Neural cell (in vitro differentiated cells): ENCODE data around the gene PPAT. TPM values are rescaled to one million over a fixed set of nuclear protein-coding genes. Genes with fewer than 3 reads are reported as not detected.

Source experiments
- H2AFZ ChIP-seq: fragments of 200-600, 300-800 bp; sonication (generic), shearing (Covaris generic); 2 replicates; pipeline ENCODE4 v1.6.0; 2014; ENCODE audit warnings: low read depth, mild to moderate bottlenecking, antibody characterized with exemption, low read length, moderate library complexity
- H3F3A ChIP-seq: fragments of 200-600 bp; shearing (Covaris generic); 2 replicates; pipeline ENCODE4 v1.6.1; 2016; ENCODE audit warnings: mild to moderate bottlenecking, moderate library complexity, mixed read lengths, antibody characterized with exemption, low read length; ENCODE audit not compliant: insufficient read depth, poor library complexity, severe bottlenecking
- H3K27ac ChIP-seq: fragments of 200-600, 300-800 bp; sonication (generic), shearing (Covaris generic); 2 replicates; pipeline ENCODE4 v1.5.1; 2014; ENCODE audit warnings: mild to moderate bottlenecking, low read length, moderate library complexity
- H3K27me3 ChIP-seq: fragments of 300-800, 200-600 bp; sonication (generic), shearing (Covaris generic); 2 replicates; pipeline ENCODE4 v1.6.0; 2014; ENCODE audit warnings: mild to moderate bottlenecking, low read depth, low read length, moderate library complexity; ENCODE audit not compliant: insufficient read depth
- H3K36me3 ChIP-seq: fragments of 300-800, 200-600 bp; sonication (generic), shearing (Covaris generic); 2 replicates; pipeline ENCODE4 v1.5.1; 2014; ENCODE audit warnings: mild to moderate bottlenecking, antibody characterized with exemption, low read length, moderate library complexity; ENCODE audit not compliant: insufficient read depth
- H3K4me2 ChIP-seq: fragments of 300-800, 200-600 bp; sonication (generic), shearing (Covaris generic); 2 replicates; pipeline ENCODE4 v1.6.0; 2014; ENCODE audit warnings: mild to moderate bottlenecking, low read length
- H3K4me3 ChIP-seq: fragments of 300-800, 200-600 bp; sonication (generic), shearing (Covaris generic); 2 replicates; pipeline ENCODE4 v1.5.1; 2014; ENCODE audit warnings: mild to moderate bottlenecking, low read length, moderate library complexity
- H3K79me2 ChIP-seq: fragments of 200-600 bp; shearing (Covaris generic); replicated peaks from 2 replicates; pipeline ENCODE4 v1.6.0; 2014; ENCODE audit warnings: mild to moderate bottlenecking, low read length, moderate library complexity; ENCODE audit not compliant: insufficient read depth
- H3K9ac ChIP-seq: fragments of 300-800, 200-600 bp; sonication (generic), shearing (Covaris generic); 2 replicates; pipeline ENCODE4 v1.6.1; 2016; ENCODE audit warnings: mild to moderate bottlenecking, low read length, mixed read lengths
- H3K9me2 ChIP-seq: fragments of 200-600 bp; shearing (Covaris generic); 2 replicates; pipeline ENCODE4 v1.6.1; 2016; ENCODE audit warnings: mild to moderate bottlenecking, low read length, mixed read lengths; ENCODE audit not compliant: insufficient read depth
- H3K9me3 ChIP-seq: fragments of 200-600, 300-800 bp; sonication (generic), shearing (Covaris generic); 2 replicates; pipeline ENCODE4 v1.6.1; 2016; ENCODE audit warnings: mild to moderate bottlenecking, mixed run types, low read length, moderate library complexity, mixed read lengths
- H4K20me1 ChIP-seq: fragments of 200-600 bp; shearing (Covaris generic); 2 replicates; pipeline ENCODE4 v1.6.1; 2016; ENCODE audit warnings: mild to moderate bottlenecking, mixed run types; ENCODE audit not compliant: insufficient read depth
- EP300 ChIP-seq: fragments of 450-650 bp; conservative IDR thresholded peaks from 2 replicates; pipeline ENCODE4 v1.6.1; 2014; ENCODE audit warnings: antibody characterized with exemption, mild to moderate bottlenecking, moderate library complexity; ENCODE audit not compliant: poor library complexity, severe bottlenecking
- EZH2 ChIP-seq: fragments of 200-600, 300-800 bp; shearing (Covaris generic), sonication (generic); IDR thresholded peaks from 2 replicates; pipeline ENCODE4 v1.6.1; 2014; ENCODE audit warnings: antibody characterized with exemption, low read length, borderline replicate concordance, mild to moderate bottlenecking; ENCODE audit not compliant: insufficient read depth, poor library complexity, severe bottlenecking
- MXI1 ChIP-seq: fragments of 450-650 bp; conservative IDR thresholded peaks from 2 replicates; pipeline ENCODE4 v1.6.1; 2014; ENCODE audit warnings: antibody characterized with exemption, mild to moderate bottlenecking; ENCODE audit not compliant: poor library complexity, severe bottlenecking
- POLR2AphosphoS5 ChIP-seq: IDR thresholded peaks from 2 replicates; pipeline ENCODE4 v1.6.1; 2012
- RAD21 ChIP-seq: fragments of 450-650 bp; conservative IDR thresholded peaks from 2 replicates; pipeline ENCODE4 v1.6.1; 2014; ENCODE audit warnings: antibody characterized with exemption, mild to moderate bottlenecking, moderate library complexity
- SMC3 ChIP-seq: fragments of 450-650 bp; conservative IDR thresholded peaks from 2 replicates; pipeline ENCODE4 v1.6.1; 2014; ENCODE audit warnings: antibody characterized with exemption, mild to moderate bottlenecking, moderate library complexity; ENCODE audit not compliant: poor library complexity
- TAF1 ChIP-seq: IDR thresholded peaks from 2 replicates; pipeline ENCODE4 v1.6.1; 2012; ENCODE audit warnings: low read depth
- polyA plus RNA-seq: library from polyadenylated mRNA; depleted of rRNA; stranded (reverse); fragments of >200 nt; gene quantifications from 2 replicates; pipeline ENCODE4 v1.2.3, GENCODE V29; 2014
- TF ChIP-seq, protein P1 (sequence below): IDR thresholded peaks from 2 replicates; pipeline ENCODE4 v1.6.1; 2012; ENCODE audit warnings: borderline replicate concordance
- TF ChIP-seq, protein P2 (sequence below): fragments of 450-650 bp; IDR thresholded peaks from 2 replicates; pipeline ENCODE4 v1.5.1; 2014; ENCODE audit warnings: antibody characterized with exemption, mild to moderate bottlenecking, moderate library complexity; ENCODE audit not compliant: poor library complexity, severe bottlenecking

Gene PPAT
- polyA plus RNA-seq, 1 donor from 2014 or later: 22.5 TPM

DNA sequence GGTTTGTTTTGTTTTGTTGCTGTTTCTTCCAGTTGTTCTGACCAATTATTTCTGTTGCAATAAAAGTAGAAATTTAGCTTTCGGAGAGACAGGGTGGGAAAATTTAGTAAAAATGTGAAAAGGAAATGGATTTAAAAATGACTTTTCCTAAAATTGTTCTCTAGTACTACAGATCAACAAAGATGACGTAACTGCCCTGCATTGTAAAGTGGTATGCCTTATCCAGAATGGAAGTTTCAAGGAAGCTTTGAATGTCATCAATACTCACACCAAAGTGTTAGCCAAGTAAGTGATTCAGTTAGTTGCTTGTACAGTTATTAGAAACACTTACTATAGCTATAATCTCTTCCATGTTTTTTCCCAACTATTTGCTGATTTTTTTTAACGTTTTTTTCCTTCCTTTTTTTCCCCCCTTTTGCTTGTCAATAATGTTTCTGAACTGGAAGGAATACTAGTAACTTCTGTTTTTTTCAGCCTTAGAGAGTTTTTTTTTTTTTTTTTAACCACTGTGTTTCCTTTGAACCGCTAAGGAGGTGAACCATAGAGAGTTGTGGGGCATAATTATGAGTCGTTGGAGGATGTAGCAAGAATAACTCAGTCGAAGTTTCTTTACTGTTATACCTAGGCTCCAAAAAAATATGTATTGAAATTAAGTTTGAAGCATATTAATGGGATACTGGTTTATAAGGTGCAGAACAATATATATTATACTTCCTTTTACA lies 34.2 kb upstream of the PPAT start:
- Histone ChIP-seq H4K20me1 (no peaks in the 10 kb centered on the region), H3K9ac (peak overlapping the region; percentile 85), H3K4me3 (peak overlapping the region; percentile 88), H3K27me3 (no peaks in the 10 kb centered on the region), H3F3A (no peaks in the 10 kb centered on the region), H3K79me2 (peaks cover 48% of the 10 kb centered on the region), H3K9me2 (no peaks in the 10 kb centered on the region), H2AFZ (no peak overlapping the region), H3K4me2 (peak overlapping the region; percentile 79), H3K9me3 (no peaks in the 10 kb centered on the region), H3K36me3 (peaks cover 14% of the 10 kb centered on the region), H3K27ac (no peak overlapping the region)
- no peak for TF ChIP-seq SMC3
- no peak for TF ChIP-seq EP300
- no peak for TF ChIP-seq RAD21
- no peak for TF ChIP-seq EZH2
- TF ChIP-seq TAF1: no peak
- TF ChIP-seq, protein P1, sequence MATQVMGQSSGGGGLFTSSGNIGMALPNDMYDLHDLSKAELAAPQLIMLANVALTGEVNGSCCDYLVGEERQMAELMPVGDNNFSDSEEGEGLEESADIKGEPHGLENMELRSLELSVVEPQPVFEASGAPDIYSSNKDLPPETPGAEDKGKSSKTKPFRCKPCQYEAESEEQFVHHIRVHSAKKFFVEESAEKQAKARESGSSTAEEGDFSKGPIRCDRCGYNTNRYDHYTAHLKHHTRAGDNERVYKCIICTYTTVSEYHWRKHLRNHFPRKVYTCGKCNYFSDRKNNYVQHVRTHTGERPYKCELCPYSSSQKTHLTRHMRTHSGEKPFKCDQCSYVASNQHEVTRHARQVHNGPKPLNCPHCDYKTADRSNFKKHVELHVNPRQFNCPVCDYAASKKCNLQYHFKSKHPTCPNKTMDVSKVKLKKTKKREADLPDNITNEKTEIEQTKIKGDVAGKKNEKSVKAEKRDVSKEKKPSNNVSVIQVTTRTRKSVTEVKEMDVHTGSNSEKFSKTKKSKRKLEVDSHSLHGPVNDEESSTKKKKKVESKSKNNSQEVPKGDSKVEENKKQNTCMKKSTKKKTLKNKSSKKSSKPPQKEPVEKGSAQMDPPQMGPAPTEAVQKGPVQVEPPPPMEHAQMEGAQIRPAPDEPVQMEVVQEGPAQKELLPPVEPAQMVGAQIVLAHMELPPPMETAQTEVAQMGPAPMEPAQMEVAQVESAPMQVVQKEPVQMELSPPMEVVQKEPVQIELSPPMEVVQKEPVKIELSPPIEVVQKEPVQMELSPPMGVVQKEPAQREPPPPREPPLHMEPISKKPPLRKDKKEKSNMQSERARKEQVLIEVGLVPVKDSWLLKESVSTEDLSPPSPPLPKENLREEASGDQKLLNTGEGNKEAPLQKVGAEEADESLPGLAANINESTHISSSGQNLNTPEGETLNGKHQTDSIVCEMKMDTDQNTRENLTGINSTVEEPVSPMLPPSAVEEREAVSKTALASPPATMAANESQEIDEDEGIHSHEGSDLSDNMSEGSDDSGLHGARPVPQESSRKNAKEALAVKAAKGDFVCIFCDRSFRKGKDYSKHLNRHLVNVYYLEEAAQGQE: no peak
- no peak for TF ChIP-seq POLR2AphosphoS5
- TF ChIP-seq, protein P2, sequence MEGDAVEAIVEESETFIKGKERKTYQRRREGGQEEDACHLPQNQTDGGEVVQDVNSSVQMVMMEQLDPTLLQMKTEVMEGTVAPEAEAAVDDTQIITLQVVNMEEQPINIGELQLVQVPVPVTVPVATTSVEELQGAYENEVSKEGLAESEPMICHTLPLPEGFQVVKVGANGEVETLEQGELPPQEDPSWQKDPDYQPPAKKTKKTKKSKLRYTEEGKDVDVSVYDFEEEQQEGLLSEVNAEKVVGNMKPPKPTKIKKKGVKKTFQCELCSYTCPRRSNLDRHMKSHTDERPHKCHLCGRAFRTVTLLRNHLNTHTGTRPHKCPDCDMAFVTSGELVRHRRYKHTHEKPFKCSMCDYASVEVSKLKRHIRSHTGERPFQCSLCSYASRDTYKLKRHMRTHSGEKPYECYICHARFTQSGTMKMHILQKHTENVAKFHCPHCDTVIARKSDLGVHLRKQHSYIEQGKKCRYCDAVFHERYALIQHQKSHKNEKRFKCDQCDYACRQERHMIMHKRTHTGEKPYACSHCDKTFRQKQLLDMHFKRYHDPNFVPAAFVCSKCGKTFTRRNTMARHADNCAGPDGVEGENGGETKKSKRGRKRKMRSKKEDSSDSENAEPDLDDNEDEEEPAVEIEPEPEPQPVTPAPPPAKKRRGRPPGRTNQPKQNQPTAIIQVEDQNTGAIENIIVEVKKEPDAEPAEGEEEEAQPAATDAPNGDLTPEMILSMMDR: no peak
- TF ChIP-seq MXI1: no peak

DNA sequence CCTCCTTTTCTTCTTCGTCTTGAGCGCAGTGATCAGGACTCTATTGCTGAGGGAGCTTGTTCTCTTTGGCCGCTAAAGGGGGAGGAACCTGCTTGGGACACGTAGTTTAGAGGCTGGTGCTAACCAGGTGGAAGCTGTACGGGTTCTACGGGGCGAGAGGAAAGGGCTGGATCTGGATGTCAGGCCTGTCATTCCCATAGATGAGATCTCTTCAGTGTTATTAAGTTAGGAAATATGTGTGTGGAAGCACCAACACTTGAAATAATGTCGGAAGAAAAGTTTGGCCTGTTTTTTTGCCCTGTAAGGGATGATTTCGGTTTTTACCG lies 32.6 kb upstream of the PPAT start:
- H3K4me3 ChIP-seq: peak overlapping the region; percentile 88
- H3K9me3 ChIP-seq: no peaks in the 10 kb centered on the region
- H3K9me2 ChIP-seq: no peaks in the 10 kb centered on the region
- H3K27ac ChIP-seq: peak overlapping the region; percentile 89
- TF ChIP-seq SMC3 (no peak), POLR2AphosphoS5 (no peak), EP300 (no peak), TAF1 (no peak), EZH2 (no peak), RAD21 (peak; percentile 25), MXI1 (peak; percentile 44)
- TF ChIP-seq, protein P2: no peak
- H3F3A ChIP-seq: no peaks in the 10 kb centered on the region
- peak overlapping the region; percentile 82 for H2AFZ ChIP-seq
- H3K4me2 ChIP-seq: peak overlapping the region; percentile 79
- no peaks in the 10 kb centered on the region for H4K20me1 ChIP-seq
- peak overlapping the region; percentile 85 for H3K9ac ChIP-seq
- H3K36me3 ChIP-seq: peaks cover 10% of the 10 kb centered on the region
- peaks cover 55% of the 10 kb centered on the region for H3K79me2 ChIP-seq
- no peaks in the 10 kb centered on the region for H3K27me3 ChIP-seq
